Activated CD4-positive, CD25-positive, alpha-beta regulatory T cell (primary cell): Measurements from ENCODE around the gene METTL4.

Experiments
- DNase-seq, 4 experiments: peaks; one replicate each; lab custom pipeline; 2025; lab: John Stamatoyannopoulos, UW

The METTL4 gene

GRCh38 chr18:2515908-2516625, 55.2 kb downstream of the METTL4 start:
- DNase-seq = no peak

GRCh38 chr18:2515171-2515787, 56.0 kb downstream of the METTL4 start:
- DNase-seq = no peak

- no peak for DNase-seq
These were observed 57.7 kb downstream of the METTL4 start for GRCh38 chr18:2513616-2514015.

GRCh38 chr18:2512059-2512458, 59.2 kb downstream of the METTL4 start:
- DNase-seq = no peak

GRCh38 chr18:2511451-2511850, 59.9 kb downstream of the METTL4 start:
- no peak for DNase-seq

GRCh38 chr18:2510416-2510815, 60.9 kb downstream of the METTL4 start:
- no peak for DNase-seq

GRCh38 chr18:2508678-2509077, 62.6 kb downstream of the METTL4 start:
- DNase-seq = no peak

GRCh38 chr18:2508155-2508554, 63.1 kb downstream of the METTL4 start:
- DNase-seq = no peak

GRCh38 chr18:2504642-2505041, 66.7 kb downstream of the METTL4 start:
- DNase-seq = no peak

GRCh38 chr18:2502880-2503279, 68.4 kb downstream of the METTL4 start:
- DNase-seq = no peak

GRCh38 chr18:2502394-2502793, 68.9 kb downstream of the METTL4 start:
- no peak for DNase-seq

GRCh38 chr18:2497797-2498196, 73.5 kb downstream of the METTL4 start:
- no peak for DNase-seq

GRCh38 chr18:2495381-2495780, 75.9 kb downstream of the METTL4 start:
- DNase-seq = no peak

GRCh38 chr18:2494921-2495320, 76.4 kb downstream of the METTL4 start:
- DNase-seq = no peak
